HL-60/S4 treated with retinoic acid at 250 ng/mL for 4 days and 3 days (cell line): ENCODE results near the gene WDR31.
"Not testable (repeated sequence)": the region's sequence is repeated elsewhere in the genome, so short reads cannot be mapped to it uniquely, and the experiment has no call there.

Experiments
- in situ Hi-C: fragments of 300-500 bp; cut with MboI; formaldehyde crosslinking; loops from 2 replicates; pipeline ENCODE4 v1.7.0; 2022; ENCODE audit warnings: low sequenced_read_pairs

WDR31 gene

GRCh38 chr9:113298924-113299770 is 40.9 kb downstream of the WDR31 start:
- in situ Hi-C loops: no loop called here

- in situ Hi-C loops: no loop called here
These were observed 41.8 kb downstream of the WDR31 start for GRCh38 chr9:113298311-113298710.

GRCh38 chr9:113296796-113297558 is 43.1 kb downstream of the WDR31 start:
- in situ Hi-C loops: no loop called here

DNA sequence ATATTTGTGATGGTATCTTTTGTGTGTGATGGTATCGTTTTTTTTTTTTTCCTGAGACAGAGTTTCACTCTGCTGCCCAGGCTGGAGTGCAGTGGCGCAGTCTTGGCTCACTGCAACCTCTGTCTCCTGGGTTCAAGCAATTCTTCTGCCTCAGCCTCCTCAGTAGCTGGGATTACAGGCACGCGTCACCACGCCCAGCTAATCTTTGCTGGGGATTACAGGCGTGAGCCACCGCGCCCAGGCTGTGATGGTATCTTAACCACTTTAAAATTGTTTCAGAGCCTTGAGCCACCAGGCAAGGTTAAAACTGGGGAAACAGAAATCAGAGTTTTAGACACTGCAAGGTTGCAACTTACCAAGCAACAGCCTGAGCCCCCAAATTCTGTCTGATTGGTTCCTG is 43.8 kb downstream of the WDR31 start:
- in situ Hi-C loops: not testable (repeated sequence)

DNA sequence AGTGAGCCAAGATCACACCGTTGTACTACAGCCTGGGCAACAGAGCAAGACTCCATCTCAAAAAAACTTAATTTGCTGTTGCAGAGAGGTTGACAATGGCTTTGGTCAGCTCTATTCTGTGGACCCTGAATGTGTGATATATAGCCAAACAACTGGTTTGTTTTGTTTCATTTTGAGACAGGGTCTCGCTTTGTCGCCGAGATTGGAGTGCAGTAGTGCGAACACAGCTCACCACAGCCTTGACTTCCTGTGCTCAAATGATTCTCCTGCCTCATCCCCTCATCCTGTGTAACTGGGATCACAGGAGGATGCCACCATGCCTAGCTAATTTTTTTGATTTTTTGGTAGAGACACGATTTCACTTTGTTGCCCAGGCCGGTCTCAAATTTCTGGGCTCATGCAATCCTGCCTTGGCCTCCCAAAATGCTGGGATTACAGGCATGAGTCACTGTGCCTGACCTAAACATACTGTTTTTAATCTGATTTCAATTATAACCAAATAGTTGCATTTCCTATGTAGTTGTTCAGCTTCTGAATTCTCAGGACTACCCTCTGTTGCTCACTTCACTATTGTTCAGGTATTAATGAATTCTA is 46.7 kb downstream of the WDR31 start:
- in situ Hi-C loops: no loop called here

DNA sequence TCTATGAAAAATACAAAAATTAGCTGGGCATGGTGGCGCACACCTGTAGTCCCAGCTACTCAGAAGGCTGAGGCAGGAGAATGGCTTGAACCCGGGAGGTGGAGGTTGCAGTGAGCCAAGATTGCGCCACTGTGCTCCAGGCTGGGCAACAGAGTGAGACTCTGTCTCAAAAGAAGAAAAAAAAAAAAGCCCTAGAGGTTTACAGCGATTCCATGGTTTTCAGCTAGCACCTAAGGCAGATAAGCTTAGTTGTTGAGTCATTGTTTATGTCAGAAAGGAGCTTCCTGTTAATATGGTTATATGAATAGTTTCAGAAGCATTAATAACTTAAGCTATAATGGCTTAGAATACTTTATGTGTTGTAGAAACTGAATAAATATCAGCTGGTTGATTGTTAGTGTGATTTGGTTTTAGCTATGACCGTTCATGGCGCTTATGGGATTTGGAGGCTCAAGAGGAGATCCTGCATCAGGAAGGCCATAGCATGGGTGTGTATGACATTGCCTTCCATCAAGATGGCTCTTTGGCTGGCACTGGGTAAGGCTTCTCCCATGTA is 49.9 kb downstream of the WDR31 start:
- in situ Hi-C loops: no loop called here

GRCh38 chr9:113289091-113289490 is 51.0 kb downstream of the WDR31 start:
- in situ Hi-C loops: no loop called here

DNA sequence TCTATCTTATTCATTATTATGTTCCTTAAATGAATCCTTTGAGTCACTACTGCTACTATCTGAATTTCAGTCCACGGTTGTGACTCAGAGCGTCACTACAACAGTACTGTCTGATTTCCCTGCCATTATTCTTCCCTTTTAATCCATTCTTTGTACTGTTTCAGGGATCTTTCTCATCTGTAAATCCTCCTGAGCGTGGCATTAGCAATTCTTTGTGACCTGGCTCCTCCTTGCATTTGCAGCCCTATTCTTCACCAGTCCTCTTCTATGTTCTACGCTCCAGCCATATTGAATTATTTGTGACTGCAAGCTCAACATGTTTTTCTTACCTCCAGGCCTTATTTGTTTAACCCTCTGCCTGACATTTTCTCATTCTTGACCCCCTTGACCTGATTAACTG is 58.7 kb downstream of the WDR31 start:
- in situ Hi-C loops: no loop called here

GRCh38 chr9:113278840-113279239 is 61.2 kb downstream of the WDR31 start:
- in situ Hi-C loops: no loop called here

DNA sequence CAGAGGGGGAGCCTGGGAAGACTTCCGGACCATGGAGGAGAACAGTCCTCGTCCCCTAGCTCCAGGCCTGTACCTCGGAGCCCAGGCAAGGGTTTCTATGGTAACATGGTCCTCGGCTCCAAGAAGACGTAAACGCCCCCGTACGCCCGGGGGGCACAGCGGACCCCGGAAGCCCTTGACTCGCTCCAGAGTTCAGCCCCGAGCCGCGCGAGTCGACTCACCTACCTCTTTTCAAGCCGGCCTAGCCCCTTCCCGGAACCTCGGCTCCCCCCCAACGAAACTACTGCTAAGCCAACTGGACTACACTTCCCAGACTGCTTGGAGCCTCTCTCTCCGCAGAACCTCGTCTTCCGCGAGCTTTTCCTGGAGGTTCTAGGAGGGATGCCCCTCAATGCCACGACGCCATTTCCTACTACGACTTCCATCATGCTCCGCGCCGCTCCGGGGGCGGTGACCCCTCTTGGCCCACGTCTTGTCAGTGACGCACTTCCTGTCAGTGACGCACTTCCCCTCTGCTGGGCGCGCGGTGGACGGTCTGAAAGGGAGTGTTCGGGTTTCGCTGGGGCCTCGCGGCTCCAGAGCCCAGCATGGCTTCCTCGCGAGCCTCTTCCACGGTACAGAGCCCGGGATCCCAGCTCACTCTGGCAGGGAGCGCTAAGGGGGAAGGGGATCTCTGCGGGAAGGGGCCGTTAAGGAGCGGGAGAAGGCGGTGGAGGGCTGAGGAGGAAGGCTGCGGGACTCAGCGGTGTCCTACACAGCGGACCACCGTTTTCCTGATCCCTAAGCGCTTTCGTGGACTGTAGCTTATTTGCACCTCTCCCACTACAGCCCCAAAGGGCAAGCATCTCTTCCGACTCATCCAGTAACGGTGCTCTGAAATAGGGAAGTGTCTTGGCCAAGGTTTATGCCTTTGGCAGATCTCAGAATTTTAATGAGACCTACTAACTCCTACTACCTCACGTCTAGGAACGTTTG is 64.6 kb downstream of the WDR31 start, which contains the start of the genes CDC26 and PRPF4:
TSS of gene CDC26 (minus strand) at position 416 of the 975 bp plus-strand sequence. CDS start 3,065 bp downstream, outside the sequence.
TSS of gene PRPF4 (plus strand) at position 502 of the 975 bp plus-strand sequence. CDS start at position 588, 86 bp downstream.
- in situ Hi-C loops: no loop called here

DNA sequence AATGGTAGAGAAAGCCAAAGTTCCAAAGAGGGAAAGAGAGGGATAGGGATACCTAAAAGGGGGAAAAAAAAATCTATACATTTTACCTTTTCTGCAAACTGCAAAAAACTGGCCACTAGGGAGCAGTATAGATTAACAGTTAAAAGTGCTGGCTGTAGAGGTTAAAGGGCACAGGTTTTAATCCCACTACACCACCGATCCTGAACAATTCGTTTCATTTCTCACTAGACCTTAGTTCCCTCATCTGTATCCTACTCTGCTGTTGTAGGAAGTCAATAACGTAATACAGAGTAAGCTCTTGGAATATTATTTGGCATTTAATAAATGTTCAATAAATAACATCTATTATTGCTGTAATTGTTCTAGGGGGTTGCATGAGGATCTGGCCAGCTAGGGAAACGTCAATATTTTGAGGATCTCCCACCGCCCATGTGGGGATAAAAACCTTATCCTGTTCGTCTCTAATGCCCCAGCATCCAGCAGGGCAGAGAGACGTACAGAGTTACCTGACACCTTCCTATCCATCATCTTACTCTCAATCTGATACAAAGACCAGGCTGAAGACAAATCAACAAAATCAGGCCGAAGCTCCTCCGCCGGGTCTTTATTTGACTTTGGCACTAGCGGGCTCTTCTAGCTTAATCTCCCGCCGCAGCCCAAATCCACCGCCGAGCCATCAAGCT is 65.5 kb downstream of the WDR31 start:
- in situ Hi-C loops: no loop called here

- in situ Hi-C loops: no loop called here
These were observed 70.2 kb downstream of the WDR31 start for GRCh38 chr9:113269871-113270270.

- in situ Hi-C loops: no loop called here
These were observed 70.7 kb downstream of the WDR31 start for GRCh38 chr9:113269355-113269754.

DNA sequence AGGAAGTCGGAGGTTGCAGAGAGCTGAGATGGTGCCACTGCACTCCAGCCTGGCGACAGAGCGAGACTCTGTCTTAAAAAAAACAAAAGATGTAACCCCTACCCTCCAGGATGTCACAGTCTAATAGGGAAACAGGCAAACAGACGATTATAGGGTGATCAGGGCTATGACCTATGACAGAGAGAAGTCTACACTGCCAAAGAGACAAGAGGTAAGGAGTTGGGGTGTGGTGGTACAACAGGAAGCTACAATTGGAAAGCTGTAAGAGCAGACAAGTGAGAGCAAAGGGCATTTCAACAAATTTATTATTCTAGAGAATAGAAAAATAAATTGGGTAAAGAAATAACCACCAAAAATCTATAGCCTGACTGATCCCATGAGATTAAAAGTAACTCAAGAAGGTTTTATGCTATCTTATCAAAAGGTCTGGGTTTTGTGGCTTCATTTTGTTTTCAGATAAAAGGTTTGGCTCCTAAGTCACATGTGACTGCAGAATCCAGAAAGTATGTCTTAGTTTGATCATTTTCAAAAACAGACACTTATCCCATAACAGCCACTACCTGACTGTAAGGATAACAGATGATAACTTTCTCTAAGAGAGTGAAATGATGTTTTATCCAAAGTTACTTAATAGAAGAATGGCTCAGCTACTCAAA is 72.0 kb downstream of the WDR31 start:
- in situ Hi-C loops: no loop called here

DNA sequence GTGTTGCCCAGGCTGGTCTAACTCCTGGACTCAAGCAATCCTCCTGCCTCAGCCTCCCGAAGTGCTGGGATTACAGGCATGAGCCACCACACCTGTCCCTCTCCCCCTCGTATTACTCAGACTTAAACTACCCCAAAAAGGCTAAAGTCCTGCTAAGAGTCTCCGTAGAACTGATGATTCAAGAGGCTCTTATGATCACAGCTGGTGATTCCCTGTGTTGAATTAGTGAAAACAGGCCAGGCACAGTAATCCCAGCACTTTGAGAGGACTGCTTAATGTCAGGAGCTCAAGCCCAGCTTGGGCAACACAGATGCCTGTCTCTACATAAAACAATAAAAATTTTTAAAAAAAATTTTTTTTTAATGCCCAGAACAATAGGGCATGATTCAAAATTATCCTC is 73.9 kb downstream of the WDR31 start:
- in situ Hi-C loops: no loop called here
